HEK293T (cell line): Measurements from ENCODE around the gene MED6.

ENCODE experiments used
- BHLHE40 ChIP-seq: fragments of 450-650 bp; IDR thresholded peaks from 2 replicates; pipeline ENCODE4 v1.6.1; 2016; ENCODE audit warnings: mild to moderate bottlenecking, moderate library complexity, borderline replicate concordance
- ELF4 ChIP-seq: fragments of 450-650 bp; IDR thresholded peaks from 2 replicates; pipeline ENCODE4 v1.6.1; 2017; ENCODE audit warnings: antibody characterized with exemption
- FOXK2 ChIP-seq: fragments of 450-650 bp; IDR thresholded peaks from 2 replicates; pipeline ENCODE4 v1.6.1; 2016; ENCODE audit warnings: mild to moderate bottlenecking
- LEF1 ChIP-seq: fragments of 450-650 bp; IDR thresholded peaks from 2 replicates; pipeline ENCODE4 v1.6.1; 2017; ENCODE audit warnings: mild to moderate bottlenecking, borderline replicate concordance
- NFRKB ChIP-seq: fragments of 450-650 bp; IDR thresholded peaks from 2 replicates; pipeline ENCODE4 v1.6.1; 2016; ENCODE audit warnings: mild to moderate bottlenecking, moderate library complexity
- SP1 ChIP-seq: fragments of 450-650 bp; IDR thresholded peaks from 2 replicates; pipeline ENCODE4 v1.6.1; 2017
- SUZ12 ChIP-seq: fragments of 450-650 bp; IDR thresholded peaks from 2 replicates; pipeline ENCODE4 v1.6.1; 2016; ENCODE audit warnings: mild to moderate bottlenecking
- TARDBP ChIP-seq: fragments of 450-650 bp; IDR thresholded peaks from 2 replicates; pipeline ENCODE4 v1.6.1; 2016
- ZNF384 ChIP-seq: fragments of 450-650 bp; IDR thresholded peaks from 2 replicates; pipeline ENCODE4 v1.6.1; 2016

- no peak for TF ChIP-seq FOXK2
- TF ChIP-seq LEF1 = no peak
- TF ChIP-seq SUZ12 = no peak
- no peak for TF ChIP-seq SP1
- TF ChIP-seq BHLHE40 = no peak
- no peak for TF ChIP-seq NFRKB
- TF ChIP-seq TARDBP = no peak
- no peak for TF ChIP-seq ZNF384
- TF ChIP-seq ELF4 = no peak
Observed at GRCh38 chr14:70597731-70598130, 2.7 kb downstream of the MED6 start.
